KMS-11 (cell line): Measurements from ENCODE around the gene NR2E1.

Source experiments
- H2AFZ ChIP-seq: fragments of 200-600 bp; sonication (generic); 2 replicates; pipeline ENCODE4 v1.6.1; 2016; ENCODE audit warnings: antibody characterized with exemption, mixed run types, low read depth
- H3K27ac ChIP-seq: fragments of 200-600 bp; sonication (generic); 2 replicates; pipeline ENCODE4 v1.6.1; 2016; ENCODE audit warnings: mild to moderate bottlenecking, mixed run types
- H3K27me3 ChIP-seq: fragments of 200-600 bp; sonication (generic); 2 replicates; pipeline ENCODE4 v1.6.1; 2017; ENCODE audit warnings: mild to moderate bottlenecking, low read depth, mixed run types, moderate library complexity; ENCODE audit not compliant: insufficient read depth
- H3K36me3 ChIP-seq: fragments of 200-600 bp; sonication (generic); 2 replicates; pipeline ENCODE4 v1.6.1; 2017; ENCODE audit warnings: mild to moderate bottlenecking, mixed run types; ENCODE audit not compliant: insufficient read depth
- H3K4me1 ChIP-seq: fragments of 200-600 bp; sonication (generic); 2 replicates; pipeline ENCODE4 v1.6.1; 2016; ENCODE audit warnings: mild to moderate bottlenecking, low read depth, mixed run types; ENCODE audit not compliant: poor library complexity, severe bottlenecking
- H3K4me2 ChIP-seq: fragments of 200-600 bp; sonication (generic); 2 replicates; pipeline ENCODE4 v1.7.0; 2016; ENCODE audit warnings: mild to moderate bottlenecking, mixed run types
- H3K4me3 ChIP-seq: fragments of 200-600 bp; sonication (generic); IDR thresholded peaks from 2 replicates; pipeline ENCODE4 v1.6.1; 2017; ENCODE audit warnings: low read depth, low read length, mixed read lengths; ENCODE audit not compliant: insufficient read depth
- H3K79me2 ChIP-seq: fragments of 200-600 bp; sonication (generic); 2 replicates; pipeline ENCODE4 v1.6.1; 2016; ENCODE audit warnings: low read depth, mixed run types; ENCODE audit not compliant: insufficient read depth
- H3K9ac ChIP-seq: fragments of 200-600 bp; sonication (generic); 2 replicates; pipeline ENCODE4 v1.6.1; 2016; ENCODE audit warnings: mild to moderate bottlenecking, mixed run types
- H4K20me1 ChIP-seq: fragments of 200-600 bp; sonication (generic); 2 replicates; pipeline ENCODE4 v1.6.1; 2016; ENCODE audit warnings: mild to moderate bottlenecking, mixed run types; ENCODE audit not compliant: insufficient read depth
- CTCF ChIP-seq: fragments of 200-600 bp; sonication (generic); conservative IDR thresholded peaks from 2 replicates; pipeline ENCODE4 v1.6.1; 2017; ENCODE audit warnings: low read depth, mild to moderate bottlenecking, antibody characterized with exemption, low read length, moderate library complexity, mixed read lengths

Gene NR2E1

GRCh38 chr6:108156180-108156937 is 9.5 kb upstream of the NR2E1 start:
- no peak overlapping the region for H3K4me3 ChIP-seq
- no peaks in the 10 kb centered on the region for H4K20me1 ChIP-seq
- no peaks in the 10 kb centered on the region for H3K4me1 ChIP-seq
- no peak for TF ChIP-seq CTCF
- no peak overlapping the region for H3K9ac ChIP-seq
- no peaks in the 10 kb centered on the region for H3K27me3 ChIP-seq
- no peak overlapping the region for H3K4me2 ChIP-seq
- H2AFZ ChIP-seq = no peak overlapping the region
- H3K36me3 ChIP-seq = no peaks in the 10 kb centered on the region
- H3K27ac ChIP-seq = no peak overlapping the region
- no peaks in the 10 kb centered on the region for H3K79me2 ChIP-seq

GRCh38 chr6:108156938-108157233 is 8.9 kb upstream of the NR2E1 start:
- no peaks in the 10 kb centered on the region for H3K79me2 ChIP-seq
- no peak overlapping the region for H3K4me2 ChIP-seq
- no peak overlapping the region for H3K27ac ChIP-seq
- no peaks in the 10 kb centered on the region for H3K36me3 ChIP-seq
- no peaks in the 10 kb centered on the region for H4K20me1 ChIP-seq
- H3K9ac ChIP-seq = no peak overlapping the region
- H3K4me3 ChIP-seq = no peak overlapping the region
- no peak for TF ChIP-seq CTCF
- no peaks in the 10 kb centered on the region for H3K4me1 ChIP-seq
- H2AFZ ChIP-seq = no peak overlapping the region
- no peaks in the 10 kb centered on the region for H3K27me3 ChIP-seq

GRCh38 chr6:108157234-108157980 is 8.4 kb upstream of the NR2E1 start:
- Histone ChIP-seq H2AFZ (no peak overlapping the region), H3K9ac (no peak overlapping the region), H3K4me1 (no peaks in the 10 kb centered on the region), H3K4me2 (no peak overlapping the region), H4K20me1 (no peaks in the 10 kb centered on the region), H3K4me3 (no peak overlapping the region), H3K27me3 (no peaks in the 10 kb centered on the region), H3K79me2 (no peaks in the 10 kb centered on the region), H3K27ac (no peak overlapping the region), H3K36me3 (no peaks in the 10 kb centered on the region)
- TF ChIP-seq CTCF = no peak

GRCh38 chr6:108157981-108158525 is 7.8 kb upstream of the NR2E1 start:
- no peak for TF ChIP-seq CTCF
- Histone ChIP-seq H3K27me3 (no peaks in the 10 kb centered on the region), H3K4me2 (no peak overlapping the region), H3K9ac (no peak overlapping the region), H3K4me3 (no peak overlapping the region), H2AFZ (no peak overlapping the region), H3K36me3 (no peaks in the 10 kb centered on the region), H3K79me2 (no peaks in the 10 kb centered on the region), H4K20me1 (no peaks in the 10 kb centered on the region), H3K4me1 (no peaks in the 10 kb centered on the region), H3K27ac (no peak overlapping the region)
